AG04450 (cell line): ENCODE results near the gene ATP2B3. TPM values are rescaled to one million over a fixed set of nuclear protein-coding genes. Genes with fewer than 3 reads are reported as not detected.

ENCODE experiments used
- CTCF ChIA-PET: fragments of 300-600, 350-600 bp; formaldehyde crosslinking; extraction: SDS; loops from one replicate; lab custom pipeline; 2022; ENCODE audit warnings: antibody characterized with exemption, inconsistent platforms; lab: Charles Lee
- POLR2A ChIA-PET: fragments of 350-600 bp; formaldehyde crosslinking; extraction: SDS; loops from one replicate; lab custom pipeline; 2021; ENCODE audit warnings: antibody characterized with exemption, inconsistent platforms; lab: Yijun Ruan, JAX
- DNase-seq: peaks from one replicate; pipeline ENCODE4 v3.0.0-alpha.2; 2011; ENCODE audit warnings: low read depth, low spot score
- H3K27ac ChIP-seq: one replicate; pipeline ENCODE4 v1.5.1; 2012; ENCODE audit warnings: low read depth, low read length, control low read depth
- H3K27me3 ChIP-seq: one replicate; pipeline ENCODE4 v1.6.0; 2012; ENCODE audit warnings: low read length; ENCODE audit not compliant: control insufficient read depth, insufficient read depth
- H3K4me3 ChIP-seq: 2 replicates; pipeline ENCODE4 v1.5.1; 2011; ENCODE audit warnings: mild to moderate bottlenecking, low read depth, low read length, control low read depth
- H3K9me3 ChIP-seq: 2 replicates; pipeline ENCODE4 v1.5.1; 2012; ENCODE audit warnings: low read length; ENCODE audit not compliant: control insufficient read depth, insufficient read depth
- polyA plus RNA-seq: library from polyadenylated mRNA; depleted of rRNA; stranded (reverse); fragments of >200 nt; gene quantifications from 2 replicates; pipeline ENCODE4 v1.2.3, GENCODE V29; 2011
- TF ChIP-seq, protein P1 (sequence below): IDR thresholded peaks from 2 replicates; pipeline ENCODE4 v1.5.1; 2011; ENCODE audit warnings: low read depth, low read length, control low read depth, inconsistent platforms

The ATP2B3 gene
- polyA plus RNA-seq, 1 experiment = 0.01 TPM

DNA sequence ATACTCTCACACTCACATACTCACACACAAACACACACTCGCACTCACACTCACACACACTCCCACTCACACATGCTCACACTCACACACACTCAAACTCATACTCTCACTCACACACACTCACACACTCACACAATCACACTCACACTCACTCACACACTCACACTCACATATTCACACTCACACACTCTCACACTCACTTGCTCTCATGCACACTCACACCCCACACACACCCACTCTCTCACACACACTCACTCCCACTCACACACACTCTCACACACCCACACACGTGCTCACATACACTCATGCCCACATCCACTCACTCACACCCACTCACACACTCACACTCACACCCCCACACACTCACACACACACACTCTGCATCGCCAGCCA lies 4.9 kb upstream of the ATP2B3 start:
- POLR2A ChIA-PET = interaction anchor here (1.5 kb wide), 1 partner anchor 41 kb away, joined by 4 read pairs; no protein-coding TSS in a partner anchor
- DNase-seq = no peak
- CTCF ChIA-PET = interaction anchor here (0.5 to 1.3 kb wide), 2 partner anchors 27 to 41 kb away, joined by 3 to 4 read pairs; no protein-coding TSS in a partner anchor
- Histone ChIP-seq H3K27ac (no peak overlapping the region), H3K4me3 (no peak overlapping the region), H3K9me3 (no peaks in the 10 kb centered on the region), H3K27me3 (peaks cover 4% of the 10 kb centered on the region)
- TF ChIP-seq, protein P1, sequence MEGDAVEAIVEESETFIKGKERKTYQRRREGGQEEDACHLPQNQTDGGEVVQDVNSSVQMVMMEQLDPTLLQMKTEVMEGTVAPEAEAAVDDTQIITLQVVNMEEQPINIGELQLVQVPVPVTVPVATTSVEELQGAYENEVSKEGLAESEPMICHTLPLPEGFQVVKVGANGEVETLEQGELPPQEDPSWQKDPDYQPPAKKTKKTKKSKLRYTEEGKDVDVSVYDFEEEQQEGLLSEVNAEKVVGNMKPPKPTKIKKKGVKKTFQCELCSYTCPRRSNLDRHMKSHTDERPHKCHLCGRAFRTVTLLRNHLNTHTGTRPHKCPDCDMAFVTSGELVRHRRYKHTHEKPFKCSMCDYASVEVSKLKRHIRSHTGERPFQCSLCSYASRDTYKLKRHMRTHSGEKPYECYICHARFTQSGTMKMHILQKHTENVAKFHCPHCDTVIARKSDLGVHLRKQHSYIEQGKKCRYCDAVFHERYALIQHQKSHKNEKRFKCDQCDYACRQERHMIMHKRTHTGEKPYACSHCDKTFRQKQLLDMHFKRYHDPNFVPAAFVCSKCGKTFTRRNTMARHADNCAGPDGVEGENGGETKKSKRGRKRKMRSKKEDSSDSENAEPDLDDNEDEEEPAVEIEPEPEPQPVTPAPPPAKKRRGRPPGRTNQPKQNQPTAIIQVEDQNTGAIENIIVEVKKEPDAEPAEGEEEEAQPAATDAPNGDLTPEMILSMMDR = no peak

- no peak overlapping the region for H3K4me3 ChIP-seq
- TF ChIP-seq, protein P1 = no peak
- CTCF ChIA-PET = interaction anchor here (1.3 kb wide), 1 partner anchor 42 kb away, joined by 4 read pairs; no protein-coding TSS in a partner anchor
- POLR2A ChIA-PET = no interaction called here
- H3K27me3 ChIP-seq = peaks cover 7% of the 10 kb centered on the region
- no peak for DNase-seq
- H3K27ac ChIP-seq = no peak overlapping the region
- no peaks in the 10 kb centered on the region for H3K9me3 ChIP-seq
Observed at GRCh38 chrX:153513265-153513664, 4.2 kb upstream of the ATP2B3 start.

- H3K27me3 ChIP-seq = peaks cover 12% of the 10 kb centered on the region
- H3K9me3 ChIP-seq = no peaks in the 10 kb centered on the region
- no peak for DNase-seq
- ChIA-PET POLR2A (no interaction called here), CTCF (no interaction called here)
- H3K27ac ChIP-seq = no peak overlapping the region
- H3K4me3 ChIP-seq = no peak overlapping the region
- TF ChIP-seq, protein P1 = no peak
Observed at GRCh38 chrX:153514259-153514658, 3.2 kb upstream of the ATP2B3 start.

GRCh38 chrX:153515435-153515834 lies 2.0 kb upstream of the ATP2B3 start:
- no peak overlapping the region for H3K4me3 ChIP-seq
- H3K27ac ChIP-seq = no peak overlapping the region
- CTCF ChIA-PET = interaction anchor here (0.6 to 1.0 kb wide), 2 partner anchors 13 to 45 kb away, joined by 3 read pairs; partner anchors contain the start of gene HAUS7
- POLR2A ChIA-PET = no interaction called here
- no peak for DNase-seq
- H3K9me3 ChIP-seq = no peaks in the 10 kb centered on the region
- H3K27me3 ChIP-seq = peaks cover 12% of the 10 kb centered on the region
- TF ChIP-seq, protein P1 = no peak

DNA sequence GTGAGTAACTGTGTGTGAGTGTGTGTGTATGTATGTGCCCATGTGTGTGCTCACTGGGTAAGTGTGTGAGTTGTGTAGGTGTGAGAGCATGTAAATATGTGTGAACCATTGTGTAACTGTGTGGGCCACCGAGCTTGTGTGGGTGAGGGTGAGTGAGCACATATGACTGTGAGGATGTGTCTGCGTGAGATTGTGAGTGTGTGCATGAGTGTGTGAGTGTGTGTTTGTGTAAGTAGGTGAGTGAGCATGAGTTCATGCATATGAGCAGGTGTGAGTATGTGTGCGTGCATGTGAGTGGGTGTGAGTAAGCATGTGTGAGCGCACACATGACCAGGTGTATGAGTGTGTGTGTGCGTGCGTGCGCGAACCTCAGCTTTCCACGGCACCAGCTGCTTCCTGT lies 1.4 kb upstream of the ATP2B3 start:
- TF ChIP-seq, protein P1 = no peak
- ChIA-PET POLR2A (no interaction called here), CTCF (interaction anchor here (0.6 to 1.0 kb wide), 2 partner anchors 13 to 46 kb away, joined by 3 read pairs; partner anchors contain the start of gene HAUS7)
- Histone ChIP-seq H3K27me3 (peaks cover 12% of the 10 kb centered on the region), H3K9me3 (no peaks in the 10 kb centered on the region), H3K27ac (no peak overlapping the region), H3K4me3 (no peak overlapping the region)
- no peak for DNase-seq
